BLaER1 treated with 17β-estradiol and CSF1 and Interleukin-3, amounts not matched to agents 10 nM and 100 nM (cell line): Measurements from ENCODE around the gene OR5C1.
"Not testable (repeated sequence)": the region's sequence is repeated elsewhere in the genome, so short reads cannot be mapped to it uniquely, and the experiment has no call there.

Experiments
- H3K27ac ChIP-seq, 11 experiments: shearing (Covaris generic); formaldehyde crosslinking; 2 replicates each; pipeline ENCODE4 v1.8.1; 2022
- H3K27me3 ChIP-seq, 11 experiments: shearing (Covaris generic); formaldehyde crosslinking; 2 replicates each; pipeline ENCODE4 v1.8.1; 2022
- H3K36me3 ChIP-seq, 11 experiments: shearing (Covaris generic); formaldehyde crosslinking; 2 replicates each; pipeline ENCODE4 v1.8.1; 2022
- H3K4me1 ChIP-seq, 10 experiments: shearing (Covaris generic); formaldehyde crosslinking; 2 replicates each; pipeline ENCODE4 v1.8.1; 2022
- H3K4me2 ChIP-seq, 11 experiments: shearing (Covaris generic); formaldehyde crosslinking; 2 replicates each; pipeline ENCODE4 v1.8.1; 2022
- H3K4me3 ChIP-seq, 10 experiments: shearing (Covaris generic); formaldehyde crosslinking; 2 replicates each; pipeline ENCODE4 v1.8.1; 2022
- H3K9ac ChIP-seq, 11 experiments: shearing (Covaris generic); formaldehyde crosslinking; 2 replicates each; pipeline ENCODE4 v1.8.1; 2022
- H3K9me3 ChIP-seq, 11 experiments: shearing (Covaris generic); formaldehyde crosslinking; replicated peaks in 1 of 11; 2 replicates each; pipeline ENCODE4 v1.8.1; 2022
- H4K20me1 ChIP-seq, 11 experiments: shearing (Covaris generic); formaldehyde crosslinking; 2 replicates each; pipeline ENCODE4 v1.8.1; 2022
- Cebpa-rat ChIP-seq, 11 experiments: shearing (Covaris generic); IDR thresholded peaks; 2 replicates each; pipeline ENCODE4 v1.8.1; 2022

Gene OR5C1

DNA sequence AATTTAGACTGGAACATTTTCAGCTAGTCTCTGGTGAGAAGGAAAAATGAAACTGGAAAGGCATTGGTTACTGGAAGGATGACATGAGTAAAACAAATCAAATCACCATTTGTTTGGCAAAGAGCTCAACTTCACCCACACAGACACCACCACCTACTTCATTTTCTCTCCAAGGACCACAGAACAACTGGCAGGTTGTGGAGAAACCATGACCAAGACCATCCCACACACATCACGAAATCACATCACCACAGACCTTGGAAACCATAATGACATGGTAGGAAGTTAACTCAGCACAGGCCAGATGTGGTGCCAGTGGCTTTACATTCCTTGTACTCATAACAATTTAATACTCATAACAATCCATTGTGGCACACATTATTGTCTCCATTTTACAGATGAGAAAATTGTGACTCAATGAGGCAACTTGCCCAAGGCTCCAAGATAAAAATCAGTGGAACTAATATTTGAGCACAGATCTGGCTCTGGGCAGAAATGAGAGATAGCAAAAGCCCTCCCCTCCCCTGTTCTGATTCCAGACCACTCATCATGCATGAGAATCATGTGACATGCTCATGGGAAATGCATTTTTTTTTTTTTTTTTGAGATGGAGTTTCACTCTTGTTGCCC, 18.7 kb downstream of the OR5C1 start:
- Histone ChIP-seq H3K9me3 (peaks cover 5 to 19% (median 13%) of the 10 kb centered on the region in 11 experiments; a peak in 16 of 22 replicates), H3K9ac (no peak overlapping the region), H3K4me3 (no peak overlapping the region), H4K20me1 (no peaks in the 10 kb centered on the region), H3K4me1 (peaks cover 0 to 40% (median 25%) of the 10 kb centered on the region in 10 experiments; a peak in 18 of 20 replicates), H3K4me2 (peak overlapping the region in 7 of 11 experiments; percentile 41 to 63 (median 52); a peak in 11 of 22 replicates), H3K36me3 (peaks cover 0 to 11% (median 0%) of the 10 kb centered on the region in 11 experiments; a peak in 5 of 22 replicates), H3K27ac (peak overlapping the region in 3 of 11 experiments; percentile 1 to 27 (median 27); a peak in 1 of 22 replicates), H3K27me3 (no peaks in the 10 kb centered on the region)
- no peak for TF ChIP-seq Cebpa-rat (IDR thresholded peaks at IDR 0.05)

DNA sequence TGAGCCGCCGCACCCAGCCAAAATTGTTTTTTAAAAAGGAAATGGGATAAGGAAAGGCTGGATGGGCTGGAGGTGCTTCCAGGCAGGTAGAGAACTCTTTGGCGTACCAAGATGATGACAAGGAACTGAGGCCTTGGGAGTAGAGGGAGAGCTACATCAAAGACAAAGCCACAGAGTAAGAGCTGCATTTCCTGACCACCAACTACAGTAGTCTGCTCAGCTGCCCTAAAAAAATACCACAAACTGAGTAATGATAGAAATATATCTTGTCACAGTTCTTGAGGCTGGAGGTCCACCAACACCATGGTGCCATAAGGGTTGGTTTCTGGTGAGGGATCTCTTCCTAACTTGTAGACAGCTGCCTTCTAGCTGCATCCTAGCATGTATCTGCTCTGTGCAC, 19.4 kb downstream of the OR5C1 start:
- peaks cover 0 to 48% (median 32%) of the 10 kb centered on the region in 10 experiments; a peak in 18 of 20 replicates for H3K4me1 ChIP-seq
- no peaks in the 10 kb centered on the region for H3K27me3 ChIP-seq
- peaks cover 0 to 11% (median 0%) of the 10 kb centered on the region in 11 experiments; a peak in 5 of 22 replicates for H3K36me3 ChIP-seq
- H3K4me2 ChIP-seq = peak overlapping the region in 10 of 11 experiments; percentile 18 to 63 (median 48); a peak in 18 of 22 replicates
- no peaks in the 10 kb centered on the region for H4K20me1 ChIP-seq
- H3K9ac ChIP-seq = no peak overlapping the region
- peaks cover 5 to 19% (median 13%) of the 10 kb centered on the region in 11 experiments; a peak in 16 of 22 replicates for H3K9me3 ChIP-seq
- H3K4me3 ChIP-seq = no peak overlapping the region
- H3K27ac ChIP-seq = peak overlapping the region in 2 of 11 experiments; percentile 27 to 33; a peak in 1 of 22 replicates
- no peak for TF ChIP-seq Cebpa-rat (IDR thresholded peaks at IDR 0.05)

- not testable (repeated sequence) for H4K20me1 ChIP-seq, H3K4me2 ChIP-seq, H3K4me3 ChIP-seq, H3K9ac ChIP-seq, H3K27ac ChIP-seq, H3K27me3 ChIP-seq
- peaks cover 5 to 19% (median 13%) of the 10 kb centered on the region in 11 experiments; a peak in 16 of 22 replicates for H3K9me3 ChIP-seq
- peaks cover 0 to 11% (median 0%) of the 10 kb centered on the region in 11 experiments; a peak in 5 of 22 replicates for H3K36me3 ChIP-seq
- H3K4me1 ChIP-seq = peaks cover under 1 to 59% (median 43%) of the 10 kb centered on the region in 10 experiments
Observed at GRCh38 chr9:122809261-122809660, 20.5 kb downstream of the OR5C1 start.

GRCh38 chr9:122810306-122810946, 21.7 kb downstream of the OR5C1 start:
- peak overlapping the region in 1 of 11 experiments; percentile 26; a peak in 1 of 22 replicates for H3K4me2 ChIP-seq
- H3K9me3 ChIP-seq = peaks cover 5 to 18% (median 13%) of the 10 kb centered on the region in 11 experiments; a peak in 16 of 22 replicates
- no peak overlapping the region for H3K4me3 ChIP-seq
- peaks cover 12 to 71% (median 54%) of the 10 kb centered on the region in 10 experiments for H3K4me1 ChIP-seq
- no peak for TF ChIP-seq Cebpa-rat (IDR thresholded peaks at IDR 0.05)
- H3K27ac ChIP-seq = peak overlapping the region in 6 of 11 experiments; percentile 35 to 97 (median 68); a peak in 9 of 22 replicates
- peaks cover 0 to 11% (median 0%) of the 10 kb centered on the region in 11 experiments; a peak in 6 of 22 replicates for H3K36me3 ChIP-seq
- no peaks in the 10 kb centered on the region for H3K27me3 ChIP-seq
- H4K20me1 ChIP-seq = no peaks in the 10 kb centered on the region
- H3K9ac ChIP-seq = peak overlapping the region in 4 of 11 experiments; percentile 26 to 43 (median 30); a peak in 4 of 22 replicates

GRCh38 chr9:122812736-122813135, 24.0 kb downstream of the OR5C1 start:
- no peak overlapping the region for H3K4me3 ChIP-seq
- no peaks in the 10 kb centered on the region for H3K9me3 ChIP-seq
- peak overlapping the region in 8 of 11 experiments; percentile 12 to 86 (median 46); a peak in 9 of 22 replicates for H3K9ac ChIP-seq
- TF ChIP-seq Cebpa-rat (IDR thresholded peaks at IDR 0.05) = no peak
- peak overlapping the region in 8 of 11 experiments; percentile 53 to 97 (median 84); a peak in 16 of 22 replicates for H3K4me2 ChIP-seq
- no peaks in the 10 kb centered on the region for H3K27me3 ChIP-seq
- H3K36me3 ChIP-seq = peaks cover 6 to 16% (median 12%) of the 10 kb centered on the region in 11 experiments; a peak in 21 of 22 replicates
- peak overlapping the region in 8 of 11 experiments; percentile 79 to 97 (median 91); a peak in 16 of 22 replicates for H3K27ac ChIP-seq
- peaks cover 26 to 85% (median 66%) of the 10 kb centered on the region in 10 experiments for H3K4me1 ChIP-seq
- no peaks in the 10 kb centered on the region for H4K20me1 ChIP-seq

GRCh38 chr9:122814545-122814944, 25.8 kb downstream of the OR5C1 start:
- no peaks in the 10 kb centered on the region for H3K9me3 ChIP-seq
- TF ChIP-seq Cebpa-rat (IDR thresholded peaks at IDR 0.05) = peak in 9 of 11 experiments; percentile 23 to 98 (median 92); a peak in 17 of 22 replicates
- H3K9ac ChIP-seq = peak overlapping the region in 10 of 11 experiments; percentile 25 to 86 (median 74); a peak in 18 of 22 replicates
- H4K20me1 ChIP-seq = no peaks in the 10 kb centered on the region
- H3K27me3 ChIP-seq = no peaks in the 10 kb centered on the region
- peaks cover 31 to 85% (median 61%) of the 10 kb centered on the region in 10 experiments for H3K4me1 ChIP-seq
- peak overlapping the region; percentile 80 to 97 (median 84) for H3K4me2 ChIP-seq
- peak overlapping the region in 10 of 11 experiments; percentile 40 to 97 (median 88); a peak in 21 of 22 replicates for H3K27ac ChIP-seq
- peaks cover 17 to 27% (median 22%) of the 10 kb centered on the region in 11 experiments for H3K36me3 ChIP-seq
- H3K4me3 ChIP-seq = peak overlapping the region in 6 of 10 experiments; percentile 4 to 56 (median 22); a peak in 7 of 20 replicates

DNA sequence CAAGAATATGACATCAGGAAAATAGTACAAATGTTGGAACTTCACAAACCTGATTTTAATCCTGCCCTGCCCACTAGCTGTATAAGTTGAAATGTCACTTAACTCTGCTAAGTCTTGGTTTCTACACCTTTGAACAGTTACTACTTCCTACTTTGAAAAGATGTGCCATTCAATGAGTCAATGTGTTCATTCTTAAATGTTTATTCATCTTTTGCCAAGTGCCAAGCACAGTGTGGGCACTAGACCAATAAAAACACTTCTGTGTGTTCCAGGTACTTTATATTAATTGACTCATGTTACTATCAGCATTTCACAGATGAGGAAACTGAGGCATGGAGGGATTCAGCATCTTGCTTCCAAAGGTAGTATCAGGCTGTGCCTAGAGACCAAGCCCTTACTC, 26.8 kb downstream of the OR5C1 start:
- Histone ChIP-seq H3K9me3 (no peaks in the 10 kb centered on the region), H3K9ac (peak overlapping the region; percentile 55 to 86 (median 71); a peak in 18 of 22 replicates), H3K27ac (peak overlapping the region in 10 of 11 experiments; percentile 54 to 97 (median 88); a peak in 18 of 22 replicates), H3K27me3 (no peaks in the 10 kb centered on the region), H3K4me3 (peak overlapping the region in 9 of 10 experiments; percentile 23 to 61 (median 53); a peak in 15 of 20 replicates), H3K4me2 (peak overlapping the region; percentile 80 to 97 (median 84)), H4K20me1 (peaks cover 0 to 5% (median 0%) of the 10 kb centered on the region in 11 experiments; a peak in 3 of 22 replicates), H3K4me1 (peaks cover 41 to 93% (median 71%) of the 10 kb centered on the region in 10 experiments), H3K36me3 (peaks cover 27 to 37% (median 32%) of the 10 kb centered on the region in 11 experiments)
- TF ChIP-seq Cebpa-rat (IDR thresholded peaks at IDR 0.05) = no peak

DNA sequence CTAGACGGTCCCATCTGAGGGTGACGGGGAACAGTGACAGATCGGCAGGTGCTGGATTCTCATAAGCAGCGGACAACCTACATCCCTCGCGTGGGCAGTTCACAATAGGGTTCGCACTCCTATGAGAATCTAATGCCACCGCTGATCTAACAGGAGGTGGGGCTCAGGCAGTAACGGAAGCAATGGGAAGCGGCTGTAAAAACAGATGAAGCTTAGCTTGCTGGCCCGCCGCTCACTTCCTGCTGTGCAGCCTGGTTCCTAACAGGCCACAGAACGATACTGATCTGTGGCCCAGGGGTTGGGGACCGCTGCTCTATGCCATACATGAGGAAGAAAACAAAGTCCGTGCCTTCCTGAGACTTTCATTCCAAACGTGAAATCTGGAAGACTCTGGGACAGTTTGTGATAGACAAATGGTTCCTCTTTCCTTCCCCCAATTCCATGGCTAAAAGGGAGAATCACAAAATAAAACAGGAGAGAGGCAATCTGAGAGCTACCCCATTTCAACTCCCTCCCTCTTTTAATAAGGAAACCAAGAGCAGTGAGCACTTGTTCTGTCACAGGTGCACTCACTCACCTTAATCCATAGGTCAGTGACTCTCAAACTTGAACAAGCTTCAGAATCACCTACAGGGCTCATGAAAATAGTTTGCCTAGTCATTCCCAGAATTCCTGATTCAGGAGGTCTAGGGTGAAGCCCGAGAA, 27.6 kb downstream of the OR5C1 start:
- Histone ChIP-seq H4K20me1 (peaks cover 0 to 13% (median 0%) of the 10 kb centered on the region in 11 experiments; a peak in 4 of 22 replicates), H3K4me2 (peak overlapping the region; percentile 80 to 97 (median 84))

More for the DNA sequence above, 27.6 kb downstream of the OR5C1 start:
- H3K9ac ChIP-seq = peak overlapping the region; percentile 55 to 86 (median 71); a peak in 21 of 22 replicates
- peaks cover 30 to 44% (median 37%) of the 10 kb centered on the region in 11 experiments for H3K36me3 ChIP-seq
- peak overlapping the region; percentile 17 to 61 (median 52); a peak in 17 of 20 replicates for H3K4me3 ChIP-seq
- H3K4me1 ChIP-seq = peaks cover 49 to 93% (median 78%) of the 10 kb centered on the region in 10 experiments
- TF ChIP-seq Cebpa-rat (IDR thresholded peaks at IDR 0.05) = no peak
- no peaks in the 10 kb centered on the region for H3K9me3 ChIP-seq
- peak overlapping the region; percentile 12 to 97 (median 87); a peak in 21 of 22 replicates for H3K27ac ChIP-seq
- no peaks in the 10 kb centered on the region for H3K27me3 ChIP-seq
